ENCODE results near the gene ADCY3. TPM values are rescaled to one million over a fixed set of nuclear protein-coding genes. Genes with fewer than 3 reads are reported as not detected.
"Not testable (repeated sequence)": the region's sequence is repeated elsewhere in the genome, so short reads cannot be mapped to it uniquely, and the experiment has no call there.

Gene ADCY3
- polyA plus RNA-seq, 3 donors = 19.9 to 26.4 (median 20.0) TPM

DNA sequence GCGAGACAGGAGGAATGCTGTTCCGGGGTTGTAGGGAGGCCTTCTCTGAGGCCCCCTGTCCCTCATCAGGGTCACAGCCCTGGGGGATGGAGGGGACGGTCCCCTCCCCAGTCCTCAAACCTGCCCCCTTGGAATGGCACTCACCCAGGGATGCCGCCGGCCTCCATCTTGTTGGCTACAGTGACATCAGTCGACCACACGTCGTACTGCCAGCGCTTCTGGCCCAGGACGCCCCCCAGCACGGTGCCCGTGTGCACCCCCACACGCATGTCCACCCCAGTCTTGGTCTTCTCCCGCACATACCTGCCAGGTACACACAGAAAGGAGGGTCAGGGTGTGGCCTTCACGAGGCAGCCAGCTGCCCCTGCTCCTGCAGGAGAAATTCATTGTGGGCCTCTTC lies 80.3 kb downstream of the ADCY3 start:
- DNase-seq (ENCODE audit: extremely low read depth in 1 of 11, low read depth in 9 of 11, low spot score in 4 of 11) = no peak

DNA sequence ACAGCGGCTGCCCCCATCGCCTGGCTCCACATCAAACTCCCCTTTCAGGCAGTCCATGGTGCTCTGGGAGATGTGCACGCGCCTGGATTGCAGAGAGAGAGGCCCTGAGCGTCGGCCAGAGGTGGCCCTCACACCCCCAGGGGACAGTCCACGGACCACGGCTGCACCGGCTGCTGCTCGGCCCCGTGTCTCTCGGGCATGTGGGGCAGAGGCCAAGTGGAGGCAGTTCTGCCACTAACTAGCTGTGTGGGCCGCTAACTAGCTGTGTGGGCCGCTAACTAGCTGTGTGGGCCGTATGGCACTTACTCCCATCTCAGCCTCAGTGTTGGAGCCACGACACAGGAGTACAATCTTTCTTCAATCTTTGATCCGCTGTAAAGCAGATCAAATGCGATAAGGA lies 81.5 kb downstream of the ADCY3 start:
- no peak for DNase-seq (ENCODE audit: extremely low read depth in 1 of 11, low read depth in 9 of 11, low spot score in 4 of 11)

DNA sequence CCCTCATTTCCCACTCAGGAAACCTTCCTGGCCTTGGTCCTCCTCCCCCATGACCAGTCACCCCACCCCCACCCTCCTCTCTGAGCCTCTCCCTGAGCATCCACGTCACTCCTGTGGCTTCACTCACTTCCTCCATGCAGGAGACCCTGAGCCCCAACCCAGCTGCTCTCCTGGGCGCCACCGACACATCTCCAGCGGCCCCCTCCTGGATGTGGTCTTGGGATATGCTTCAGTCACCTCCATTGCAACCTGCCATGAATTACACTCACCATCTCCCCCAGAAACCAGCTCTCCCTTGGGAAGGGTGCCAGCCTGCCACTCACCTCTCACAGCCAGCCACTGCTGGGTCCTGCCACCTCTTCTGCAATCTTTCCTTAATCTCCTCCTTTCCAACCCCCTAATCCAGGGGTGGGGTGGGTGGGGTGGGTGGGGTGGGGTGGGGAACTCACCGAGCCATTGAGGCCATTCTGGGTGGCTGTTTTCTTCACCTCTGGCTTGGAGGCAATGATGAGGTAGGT lies 82.0 kb downstream of the ADCY3 start:
- DNase-seq (ENCODE audit: extremely low read depth in 1 of 11, low read depth in 9 of 11, low spot score in 4 of 11) = no peak

DNA sequence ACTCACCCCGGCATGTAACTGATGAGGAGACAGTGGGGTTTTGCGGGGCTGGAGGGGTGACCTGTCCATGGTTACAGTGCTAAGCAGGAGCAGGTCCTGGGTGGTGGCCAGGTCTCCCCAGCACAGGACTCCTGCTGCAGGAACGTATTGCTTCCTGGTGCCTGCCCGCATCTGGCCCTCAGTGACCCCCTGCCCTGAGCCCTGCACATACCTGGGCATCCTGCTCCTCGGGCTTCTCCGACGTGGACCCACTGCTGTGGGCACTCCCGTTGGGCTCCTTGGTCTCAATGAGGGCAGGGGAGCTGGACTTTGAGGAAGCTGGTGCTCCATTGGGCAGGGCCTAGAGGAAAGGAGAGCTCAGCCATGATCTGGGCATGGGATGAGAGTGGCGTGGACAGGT lies 83.3 kb downstream of the ADCY3 start:
- no peak for DNase-seq (ENCODE audit: extremely low read depth in 1 of 11, low read depth in 9 of 11, low spot score in 4 of 11)

DNA sequence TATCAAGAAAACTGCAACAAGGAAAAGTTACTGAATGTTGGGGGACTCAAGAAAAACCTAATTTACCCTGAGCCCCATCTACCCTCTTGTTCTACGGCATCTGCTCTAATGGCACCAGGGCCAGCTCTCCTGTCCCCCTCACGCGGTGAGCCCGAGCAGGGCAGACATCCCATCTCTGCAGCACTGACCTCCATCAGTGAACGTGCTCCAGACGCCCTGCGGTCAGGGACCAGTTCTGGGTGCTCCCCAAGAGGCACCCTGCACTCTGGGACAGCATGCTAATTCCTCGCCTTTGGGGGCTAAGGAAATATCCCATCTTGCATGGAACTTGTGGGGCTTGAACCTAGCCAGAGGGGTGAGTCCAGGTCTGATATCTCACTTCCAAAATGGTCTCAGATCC lies 83.8 kb downstream of the ADCY3 start:
- no peak for DNase-seq (ENCODE audit: extremely low read depth in 1 of 11, low read depth in 9 of 11, low spot score in 4 of 11)

DNA sequence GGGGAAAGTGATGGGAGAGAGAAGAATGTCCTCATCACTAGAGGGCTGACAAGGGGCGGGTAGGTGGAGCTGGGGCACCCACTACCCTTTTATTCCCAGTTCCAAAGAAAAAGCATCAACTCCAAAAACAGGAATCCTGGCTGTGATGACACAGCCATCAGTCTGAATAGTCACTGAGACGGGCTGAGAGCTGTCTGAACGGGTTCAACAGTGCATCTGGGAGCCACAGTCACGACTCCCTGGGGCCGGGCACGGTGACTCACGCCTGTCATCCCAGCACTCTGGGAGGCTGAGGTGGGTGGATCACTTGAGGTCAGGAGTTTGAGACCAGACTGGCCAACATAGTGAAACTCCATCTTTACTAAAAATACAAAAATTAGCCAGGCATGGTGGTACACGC lies 84.6 kb downstream of the ADCY3 start:
- not testable (repeated sequence) for DNase-seq (ENCODE audit: extremely low read depth in 1 of 11, low read depth in 9 of 11, low spot score in 4 of 11)

DNA sequence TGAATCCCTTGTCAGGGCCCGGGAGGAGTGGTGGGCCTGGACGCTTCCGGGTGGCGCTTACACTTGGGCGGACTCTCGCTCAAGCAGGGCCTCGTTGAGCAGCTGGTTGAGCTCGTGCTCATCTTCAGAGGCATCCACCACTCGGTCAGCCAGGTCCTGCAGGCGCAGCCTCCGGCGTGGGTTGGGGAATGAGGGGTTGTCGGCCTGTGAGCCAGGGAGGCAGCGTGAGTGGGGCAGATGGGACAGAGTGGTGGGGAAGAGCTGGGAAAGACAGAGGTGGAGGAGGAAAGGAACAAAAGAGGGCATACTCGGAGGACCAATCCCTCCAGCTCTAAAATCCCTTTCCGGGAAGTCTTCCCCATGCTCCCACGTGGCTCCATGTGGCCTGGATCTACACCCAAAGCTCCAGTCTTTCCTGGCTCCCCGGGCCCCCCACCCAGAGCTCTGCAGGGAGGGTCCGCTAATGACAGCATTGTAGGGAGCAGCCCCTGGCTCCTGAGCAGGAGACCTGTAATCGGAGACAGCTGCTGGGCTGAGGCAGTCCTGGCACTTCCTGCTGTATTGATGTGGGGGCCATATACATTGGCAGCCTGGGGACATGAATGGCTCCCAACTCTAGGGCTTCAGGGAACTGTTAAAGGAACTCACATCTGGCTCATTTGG lies 85.2 kb downstream of the ADCY3 start:
- no peak for DNase-seq (ENCODE audit: extremely low read depth in 1 of 11, low read depth in 9 of 11, low spot score in 4 of 11)

DNA sequence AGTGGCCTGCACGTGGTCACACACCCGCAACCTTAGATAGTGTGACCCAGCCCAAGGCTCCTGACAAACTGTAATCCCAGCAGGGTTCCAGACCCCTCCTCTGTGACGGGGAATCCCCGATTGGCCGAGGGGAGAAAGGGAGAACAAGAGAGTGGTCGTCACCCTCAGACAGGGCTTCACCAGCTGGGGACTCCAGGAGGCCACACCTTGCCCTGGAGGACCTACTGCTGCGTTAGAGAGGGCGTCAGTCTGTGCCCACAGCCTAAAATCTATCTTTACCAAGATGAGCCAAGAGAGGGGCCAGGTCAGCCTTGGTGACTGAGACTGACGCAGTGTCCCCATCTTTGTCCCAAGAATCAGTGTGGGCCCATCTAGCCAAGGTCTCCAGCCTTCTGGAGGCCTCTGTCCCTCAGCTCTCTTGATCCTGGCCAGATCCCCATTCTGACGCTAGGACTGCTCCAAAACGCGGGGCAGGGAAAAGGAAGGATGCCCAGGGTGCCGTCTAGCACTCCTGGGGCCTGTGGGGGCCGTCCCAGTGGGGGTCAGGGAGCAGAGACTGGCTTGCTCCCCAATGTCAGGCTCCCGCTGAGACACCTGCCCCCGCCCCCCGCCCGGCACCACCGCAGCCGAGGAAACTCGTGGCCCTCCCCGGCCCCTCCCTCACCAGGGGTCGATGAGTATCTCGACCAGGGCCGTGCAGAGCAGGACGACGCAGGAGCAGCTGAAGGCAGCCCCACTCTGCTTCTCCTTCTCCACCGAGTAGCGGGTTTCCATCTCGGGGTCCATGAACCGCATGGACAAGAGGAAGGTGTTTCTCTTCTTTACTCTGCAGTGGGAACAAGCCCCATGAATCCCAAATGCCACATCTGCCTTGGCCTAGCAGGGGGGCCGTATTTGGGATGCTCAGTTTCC lies 86.0 kb downstream of the ADCY3 start:
- no peak for DNase-seq (ENCODE audit: extremely low read depth in 1 of 11, low read depth in 9 of 11, low spot score in 4 of 11)

DNA sequence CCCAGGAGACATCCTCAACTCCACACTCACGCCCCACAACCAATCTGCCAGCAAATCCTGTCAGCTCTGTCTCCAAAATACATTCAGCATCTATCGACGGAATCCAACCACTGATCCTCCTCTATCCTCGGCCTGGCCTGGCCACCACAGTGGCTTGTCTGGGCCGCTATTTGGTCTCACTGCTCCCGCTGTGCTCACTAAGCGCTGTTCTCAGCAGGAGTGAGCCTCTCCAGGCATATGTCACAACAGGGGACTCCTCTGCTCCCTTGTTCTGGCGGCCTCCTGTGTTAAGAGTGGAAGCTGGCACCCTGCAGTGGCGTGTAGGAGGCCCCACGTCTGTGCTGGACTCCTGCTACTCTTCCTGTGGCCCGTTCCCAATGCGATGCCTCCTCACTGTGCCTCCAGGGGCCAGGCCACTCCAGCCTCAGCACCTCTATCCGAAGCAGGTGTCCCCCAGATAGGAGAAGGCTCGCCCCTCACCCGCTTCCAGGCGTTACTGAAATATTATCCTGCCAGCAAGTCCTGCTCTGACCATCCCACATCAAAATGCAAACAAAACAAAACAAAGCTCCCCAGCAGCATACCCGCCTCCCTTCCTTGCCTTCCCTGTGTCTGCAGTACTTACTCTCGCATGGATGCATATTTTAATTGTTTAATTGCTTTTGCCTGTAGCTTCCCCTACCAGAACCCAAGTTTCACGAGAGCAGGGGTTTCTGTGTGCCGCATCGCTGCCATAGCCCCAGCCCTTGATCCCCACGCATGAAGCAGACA lies 86.9 kb downstream of the ADCY3 start:
- no peak for DNase-seq (ENCODE audit: extremely low read depth in 1 of 11, low read depth in 9 of 11, low spot score in 4 of 11)

DNA sequence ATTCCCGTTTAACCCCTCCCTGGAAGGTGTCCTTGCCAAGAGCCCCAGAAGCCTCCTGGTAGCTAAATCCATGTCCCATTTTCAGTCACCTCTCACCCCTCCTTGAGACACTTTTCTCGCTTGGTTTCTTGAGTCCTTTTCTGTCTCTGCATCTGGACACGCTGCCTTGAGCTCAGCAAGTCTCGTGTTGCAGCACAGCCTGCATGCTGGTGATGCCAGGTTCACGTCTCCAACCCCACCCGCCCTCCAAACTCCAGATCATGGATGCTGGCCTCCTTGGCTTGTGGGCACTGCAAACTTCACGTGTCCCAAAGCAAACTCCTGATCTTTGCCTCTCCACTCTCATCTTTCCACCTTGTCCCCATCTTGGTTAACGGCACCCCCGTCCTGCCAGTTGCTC lies 87.5 kb downstream of the ADCY3 start:
- DNase-seq (ENCODE audit: extremely low read depth in 1 of 11, low read depth in 9 of 11, low spot score in 4 of 11) = no peak

DNA sequence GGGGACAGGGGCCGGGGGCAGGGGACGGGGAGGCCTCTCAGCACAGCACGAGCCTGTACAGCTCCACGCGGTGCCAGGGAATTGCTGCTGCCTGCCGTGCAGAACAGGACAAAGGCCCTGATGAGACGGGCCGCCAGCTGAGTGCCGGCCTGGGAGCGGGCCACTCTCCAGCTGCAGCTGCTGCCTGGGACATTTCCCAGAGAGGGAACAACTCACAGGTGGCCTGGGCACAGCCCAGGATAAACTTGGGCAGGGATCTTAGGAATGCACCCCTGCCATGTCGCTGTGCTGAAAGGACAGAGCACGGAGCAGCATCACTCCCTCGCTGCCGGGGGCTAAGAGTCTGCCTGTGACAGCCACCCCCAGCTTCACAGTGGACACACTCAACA lies 88.0 kb downstream of the ADCY3 start:
- DNase-seq (ENCODE audit: extremely low read depth in 1 of 11, low read depth in 9 of 11, low spot score in 4 of 11) = no peak

DNA sequence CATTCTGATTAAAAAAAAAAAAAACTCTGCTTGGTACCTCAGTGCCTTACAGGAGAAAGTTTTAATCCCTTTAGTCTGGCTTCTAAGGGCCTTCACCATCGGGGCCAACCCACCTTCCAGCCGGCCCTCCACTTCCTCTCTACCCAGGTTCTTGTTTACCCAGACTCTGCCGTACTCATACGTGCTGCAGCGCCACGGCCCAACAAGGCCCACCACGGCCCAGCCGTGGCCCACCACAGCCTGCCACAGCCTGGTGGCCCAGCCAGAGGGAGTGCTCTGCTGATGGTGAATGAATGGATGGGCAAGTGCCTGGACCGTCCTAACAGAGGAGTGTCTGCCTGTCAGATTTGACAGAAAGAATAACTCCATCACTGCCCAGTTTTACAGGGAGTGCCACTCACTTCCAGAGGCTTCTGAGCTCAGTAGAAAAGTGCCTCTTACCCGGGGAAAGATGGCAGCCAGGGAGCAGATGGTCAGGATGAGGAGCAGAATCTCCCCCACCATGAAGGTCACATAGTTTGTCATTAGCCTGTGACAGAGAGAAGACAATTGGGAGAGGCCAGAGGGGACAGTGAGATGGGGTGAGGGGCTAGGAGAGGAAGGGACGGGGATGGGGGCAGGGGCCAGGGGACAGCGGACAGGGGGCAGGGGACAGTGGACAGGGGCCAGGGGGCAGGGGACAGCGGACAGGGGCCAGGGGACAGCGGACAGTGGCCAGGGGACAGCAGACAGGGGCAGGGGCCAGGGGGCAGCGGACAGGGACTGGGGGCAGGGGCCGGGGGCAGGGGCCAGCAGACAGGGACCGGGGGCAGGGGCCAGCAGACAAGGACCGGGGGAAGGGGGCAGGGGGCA lies 88.6 kb downstream of the ADCY3 start:
- DNase-seq (ENCODE audit: extremely low read depth in 1 of 11, low read depth in 9 of 11, low spot score in 4 of 11) = no peak

DNA sequence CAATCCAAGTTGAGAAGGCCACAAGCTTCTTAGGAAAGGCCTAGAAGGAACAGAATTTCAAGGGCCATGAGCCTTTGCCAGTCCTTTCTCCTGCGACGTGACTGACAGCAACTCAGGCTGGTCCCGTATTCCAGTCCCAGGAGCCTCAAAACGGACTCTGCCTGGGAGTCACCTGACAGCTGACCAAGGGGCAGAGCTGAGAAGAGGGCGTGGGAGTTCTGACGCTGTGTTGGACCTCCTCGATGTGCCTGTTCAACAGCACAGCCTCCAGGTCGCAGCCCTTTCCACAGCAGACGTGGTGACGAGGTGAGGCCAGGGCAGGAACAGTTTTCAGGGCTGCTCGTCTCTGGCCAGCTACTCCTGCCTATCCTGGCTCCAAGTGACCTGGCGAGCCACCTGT lies 89.3 kb downstream of the ADCY3 start:
- DNase-seq (ENCODE audit: extremely low read depth in 1 of 11, low read depth in 9 of 11, low spot score in 4 of 11) = no peak

DNA sequence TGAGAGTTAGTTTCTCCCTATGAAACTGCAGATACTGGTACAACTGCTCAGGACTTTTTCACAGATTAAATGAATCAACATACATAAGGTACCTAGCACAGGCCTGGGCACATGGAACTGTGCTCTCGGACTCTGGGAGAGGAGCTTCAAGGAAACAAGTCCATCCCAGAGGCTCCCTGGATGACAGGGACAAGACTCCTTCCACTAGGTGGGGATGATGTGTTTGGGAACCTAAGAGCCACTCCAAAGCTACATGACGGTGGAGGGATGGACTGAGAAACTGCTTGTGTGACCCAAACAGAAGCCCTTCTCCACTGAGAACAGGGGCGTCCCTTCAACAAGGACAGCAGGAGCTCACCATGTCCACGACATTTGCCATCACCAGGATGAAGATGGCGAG lies 89.7 kb downstream of the ADCY3 start:
- DNase-seq (ENCODE audit: extremely low read depth in 1 of 11, low read depth in 9 of 11, low spot score in 4 of 11) = no peak

DNA sequence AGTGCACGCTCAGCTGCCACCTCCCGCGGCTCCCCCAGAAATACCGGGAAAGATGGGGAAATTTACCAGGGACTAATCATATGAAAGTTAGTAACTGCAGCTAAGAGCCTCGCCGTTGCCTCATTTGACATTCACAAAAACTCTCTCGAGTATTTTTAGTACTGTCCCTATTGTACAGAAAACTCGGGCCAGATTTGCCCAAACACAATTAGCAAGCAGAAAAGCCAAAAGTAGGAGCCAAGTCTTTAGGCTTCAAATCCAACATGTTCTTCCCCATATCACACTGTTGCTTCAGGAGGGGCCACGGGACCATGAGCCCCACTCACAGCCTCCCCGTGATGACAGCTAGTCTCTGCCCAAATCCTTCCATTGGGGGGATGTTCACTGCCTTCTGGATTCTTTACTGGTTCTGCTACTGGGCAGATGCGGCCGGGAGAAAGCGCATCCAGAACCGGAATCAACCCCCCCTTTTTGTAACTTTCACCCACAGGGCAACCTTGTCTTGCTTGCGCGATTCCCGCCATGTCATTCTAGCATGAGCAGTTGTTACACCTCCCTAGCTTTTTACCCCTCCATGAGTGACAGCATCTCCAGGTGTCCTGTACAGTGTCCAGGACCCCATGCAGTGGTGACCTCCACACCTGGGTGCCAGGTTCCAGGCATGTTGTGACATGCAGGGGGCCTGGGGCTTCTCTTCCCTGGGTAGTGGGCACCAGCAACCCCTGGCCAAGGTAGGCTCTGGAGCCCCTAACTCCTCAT lies 91.6 kb downstream of the ADCY3 start:
- no peak for DNase-seq (ENCODE audit: extremely low read depth in 1 of 11, low read depth in 9 of 11, low spot score in 4 of 11)

DNA sequence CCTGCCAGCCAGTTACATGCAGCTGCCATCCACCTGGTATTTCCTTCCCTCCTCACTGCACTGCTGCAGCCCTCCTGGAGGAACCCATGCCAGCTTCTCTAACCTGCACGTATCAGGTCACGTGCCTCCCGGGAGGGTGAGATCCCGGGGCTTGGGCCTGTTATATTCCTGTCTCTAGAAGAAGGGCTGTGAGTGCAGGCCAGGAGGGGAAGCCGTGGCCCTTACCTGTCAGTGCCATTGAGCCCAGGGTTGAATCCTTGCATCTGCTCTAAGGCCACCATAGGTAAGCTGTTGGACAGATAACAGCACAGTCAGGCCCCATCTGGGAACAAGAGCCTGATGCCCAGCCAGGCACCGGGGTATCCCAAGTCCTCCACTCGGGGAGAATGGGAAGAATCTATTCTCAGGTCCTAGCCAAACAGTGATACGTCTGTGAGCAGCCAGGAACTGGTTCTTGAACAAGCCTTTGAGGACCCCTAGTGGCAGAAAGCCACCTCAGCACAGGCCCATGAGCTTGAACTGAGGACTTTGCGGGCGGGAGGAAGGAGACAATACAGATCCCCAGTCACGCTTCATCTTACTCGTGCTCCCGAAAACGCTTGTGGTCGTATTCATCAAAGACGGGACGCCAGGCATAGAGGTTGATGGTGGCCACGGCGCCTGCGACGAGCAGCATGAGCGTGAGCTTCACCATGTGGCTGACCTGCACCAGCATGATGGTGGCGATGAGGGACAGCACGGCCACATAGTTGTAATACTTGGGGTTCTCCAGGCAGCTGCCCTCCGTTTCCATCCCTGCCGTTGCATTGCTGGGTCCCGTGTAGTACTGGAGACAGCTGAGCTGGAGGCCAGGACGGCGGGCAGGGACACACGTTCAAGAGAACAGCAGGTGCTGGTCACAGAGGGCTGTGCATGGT lies 92.5 kb downstream of the ADCY3 start:
- peak; percentile 58 to 87 (median 79) for DNase-seq (ENCODE audit: extremely low read depth in 1 of 11, low read depth in 9 of 11, low spot score in 4 of 11)

DNA sequence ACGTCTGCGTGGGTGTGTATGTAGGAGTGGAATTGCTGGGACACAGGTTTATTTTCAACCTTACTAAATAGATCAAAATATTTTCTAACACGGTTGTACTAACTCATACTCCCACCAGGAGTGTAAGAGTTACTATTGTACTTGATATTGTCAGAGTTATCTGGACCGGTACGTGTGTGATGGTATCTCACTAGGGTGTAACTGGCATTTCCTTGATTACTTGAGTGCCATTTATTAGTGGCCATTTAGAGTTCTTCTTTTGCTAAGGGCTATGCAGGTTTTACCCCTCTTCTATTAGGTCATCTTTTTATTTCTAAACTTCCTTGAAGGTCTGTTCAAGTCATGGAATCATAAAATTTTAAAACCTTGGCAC lies 93.3 kb downstream of the ADCY3 start:
- no peak for DNase-seq (ENCODE audit: extremely low read depth in 1 of 11, low read depth in 9 of 11, low spot score in 4 of 11)

Measured in renal cortex interstitium (tissue), 11 donors.